NCI-H774 (cell line): ENCODE data around the gene CCN2.
"Not testable (repeated sequence)": the region's sequence is repeated elsewhere in the genome, so short reads cannot be mapped to it uniquely, and the experiment has no call there.

Source experiments
- DNase-seq: peaks from one replicate; lab custom pipeline; 2025; lab: John Stamatoyannopoulos, UW

Gene CCN2

DNA sequence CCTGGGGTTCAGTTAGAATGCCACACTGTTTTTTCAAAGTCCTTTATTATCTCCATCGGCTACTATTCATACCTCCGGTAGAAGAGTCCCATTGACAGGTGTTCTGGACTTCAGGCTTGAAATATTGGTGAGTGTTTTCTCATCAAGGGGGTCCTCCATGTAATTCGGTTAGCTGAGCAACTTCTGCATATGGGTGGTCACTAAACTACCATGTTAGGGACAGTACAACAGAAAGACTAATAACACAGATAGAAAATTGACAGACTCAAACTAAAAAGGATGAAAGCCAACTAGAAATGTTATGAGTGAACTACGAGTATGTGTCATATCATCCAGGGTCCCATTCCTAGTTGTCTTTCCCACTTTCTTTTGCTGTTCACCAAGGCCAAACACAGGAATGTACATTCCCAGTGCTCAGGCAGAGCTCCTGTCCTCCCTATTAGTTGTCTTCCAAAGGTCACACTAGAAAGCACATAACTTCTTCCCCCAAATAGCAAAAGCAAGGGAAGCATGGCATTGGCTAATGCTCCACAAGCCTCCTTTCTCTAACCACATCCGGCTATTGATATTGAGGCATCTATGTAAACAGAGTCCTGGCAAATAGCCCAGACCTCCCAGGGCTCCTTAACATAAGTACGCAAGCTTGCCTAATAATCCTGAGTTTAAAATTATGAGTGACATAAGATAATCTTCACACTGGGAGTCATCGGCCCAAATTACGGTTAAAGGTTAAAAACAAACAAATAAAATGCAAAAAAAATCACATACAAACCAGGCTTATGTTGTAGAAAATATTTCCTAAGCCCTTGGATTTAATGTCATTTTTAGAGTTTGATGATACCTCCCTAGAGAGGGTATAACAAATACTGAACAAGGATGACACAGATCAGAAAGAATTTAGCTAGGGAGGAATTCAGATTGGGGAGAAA, 13.2 kb downstream of the CCN2 start:
- no peak for DNase-seq

- DNase-seq = no peak
Measured at GRCh38 chr6:131937226-131937625, 13.9 kb downstream of the CCN2 start.

- no peak for DNase-seq
Measured at GRCh38 chr6:131936156-131936555, 15.0 kb downstream of the CCN2 start.

- no peak for DNase-seq
Measured at GRCh38 chr6:131931063-131931750, 20.0 kb downstream of the CCN2 start.

DNA sequence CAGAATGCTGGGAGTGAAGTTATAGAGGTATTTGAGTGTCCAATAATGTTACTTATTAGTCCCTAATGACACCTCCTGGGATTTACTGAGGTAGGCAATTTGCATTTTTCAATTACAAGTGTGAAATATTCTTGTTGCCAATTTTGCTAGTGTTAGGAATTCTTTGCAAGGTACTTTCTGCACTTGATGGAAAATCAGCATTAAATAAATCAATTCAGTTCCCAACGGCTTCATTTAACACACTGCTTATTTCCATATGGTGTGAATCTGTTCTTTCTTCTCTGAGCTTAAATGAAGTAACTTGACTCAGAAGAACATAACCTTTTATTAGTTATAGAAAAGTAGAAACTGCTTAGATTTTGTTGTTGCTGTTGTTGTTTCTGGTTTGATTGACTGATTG, 21.2 kb downstream of the CCN2 start:
- no peak for DNase-seq

GRCh38 chr6:131929264-131929663, 21.9 kb downstream of the CCN2 start:
- DNase-seq = no peak

- DNase-seq = peak; percentile 23
Measured at GRCh38 chr6:131924881-131925474, 26.2 kb downstream of the CCN2 start.

GRCh38 chr6:131923356-131923755, 27.8 kb downstream of the CCN2 start:
- peak; percentile 26 for DNase-seq

- DNase-seq = no peak
Measured at GRCh38 chr6:131920656-131921055, 30.5 kb downstream of the CCN2 start.

GRCh38 chr6:131918650-131919355, 32.4 kb downstream of the CCN2 start:
- no peak for DNase-seq

GRCh38 chr6:131917763-131918649, 33.2 kb downstream of the CCN2 start:
- DNase-seq = no peak

GRCh38 chr6:131917318-131917717, 33.9 kb downstream of the CCN2 start:
- DNase-seq = no peak

- no peak for DNase-seq
Measured at GRCh38 chr6:131916847-131917246, 34.3 kb downstream of the CCN2 start.

GRCh38 chr6:131916091-131916796, 34.9 kb downstream of the CCN2 start:
- DNase-seq = not testable (repeated sequence)

DNA sequence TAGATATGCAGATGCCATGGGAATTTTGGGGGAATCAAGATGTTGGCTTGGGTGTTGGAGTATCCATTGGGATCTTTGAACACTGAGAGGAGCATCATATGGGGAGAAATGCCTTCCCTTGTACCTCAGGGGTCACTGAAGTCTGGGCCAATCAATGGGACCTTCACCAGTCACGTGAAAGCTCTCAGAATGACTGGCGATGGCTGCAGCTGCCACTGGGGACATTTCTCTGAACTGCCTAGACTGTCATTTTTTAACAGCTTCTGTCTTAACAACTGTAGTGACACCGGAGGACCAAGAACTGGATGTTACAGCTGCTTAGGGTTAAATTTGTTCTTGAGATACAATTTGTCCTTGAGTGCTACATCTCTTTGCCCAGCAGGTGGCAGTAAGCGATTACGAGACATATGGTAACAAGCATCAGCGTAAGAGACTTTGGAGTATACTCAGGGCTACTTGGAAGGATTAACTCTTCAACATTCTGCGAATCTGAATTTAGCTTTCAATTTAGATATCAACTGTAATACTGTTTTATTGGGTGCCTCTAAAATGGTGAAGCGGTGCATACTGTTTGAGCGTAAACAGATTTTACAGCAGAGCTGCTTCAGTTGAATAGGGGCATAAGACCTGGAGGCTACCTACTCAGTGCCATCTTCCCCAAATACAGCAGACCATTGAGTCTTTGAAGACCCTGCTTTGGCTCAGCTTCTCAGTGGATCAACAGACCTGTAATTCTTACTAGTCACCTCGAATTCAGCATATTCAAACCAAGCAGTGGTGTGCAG, 36.0 kb downstream of the CCN2 start:
- peak; percentile 54 for DNase-seq

- DNase-seq = no peak
Measured at GRCh38 chr6:131914234-131914633, 36.9 kb downstream of the CCN2 start.

DNA sequence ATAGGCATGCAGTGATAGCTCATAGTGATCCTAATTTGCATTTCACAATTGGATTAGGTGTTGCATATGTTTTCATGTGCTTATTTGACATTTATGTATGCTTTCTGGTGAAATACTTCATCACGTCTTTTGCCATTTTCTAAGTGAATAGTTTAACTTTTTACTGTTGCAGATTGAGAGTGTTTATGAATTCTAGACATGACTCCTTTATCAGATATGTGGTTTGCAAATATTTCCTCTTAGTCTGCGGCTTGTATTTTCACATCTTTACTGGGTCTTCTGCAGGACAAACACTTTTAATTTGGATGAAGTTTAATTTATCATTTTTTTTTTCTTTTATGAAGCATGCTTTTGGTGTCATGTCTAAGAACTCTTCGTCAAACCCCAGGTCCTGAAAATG, 39.2 kb downstream of the CCN2 start:
- no peak for DNase-seq

GRCh38 chr6:131910956-131911355, 40.2 kb downstream of the CCN2 start:
- DNase-seq = no peak

- DNase-seq = no peak
Measured at GRCh38 chr6:131910219-131910589, 41.0 kb downstream of the CCN2 start.
